Stimulated activated CD4-positive, alpha-beta T cell treated with anti-CD3 and anti-CD28 coated beads, Interleukin-4, amount 100 ng/mL, for 24 hours (primary cell): ENCODE measurements around the gene ADAMTS19.
A peak's percentile ranks its signal among the peaks of the same experiment; 100 is the strongest.
"Not testable (repeated sequence)": the region's sequence is repeated elsewhere in the genome, so short reads cannot be mapped to it uniquely, and the experiment has no call there.

Source experiments
- DNase-seq: peaks from one replicate; pipeline ENCODE4 v3.0.0-alpha.2; 2020

ADAMTS19 gene

DNA sequence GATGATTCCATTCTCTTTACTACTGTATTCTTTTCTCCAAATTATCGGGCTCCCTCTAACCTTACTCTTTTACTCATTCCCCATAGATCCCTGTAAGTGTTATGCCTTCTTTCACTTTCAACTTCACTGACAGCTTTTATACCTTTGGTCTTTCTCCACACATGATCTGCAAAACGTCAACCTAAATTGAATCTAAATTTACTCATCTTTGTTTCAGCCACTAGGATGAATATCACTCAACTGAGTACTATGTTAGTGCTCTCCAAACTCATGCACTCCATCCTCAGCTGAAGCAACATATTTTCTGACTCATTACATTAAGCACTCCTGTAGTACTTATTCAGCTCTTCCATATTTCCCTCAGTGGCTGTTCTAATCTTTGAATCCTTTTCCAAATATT lies 133.4 kb downstream of the ADAMTS19 start:
- DNase-seq = no peak

DNA sequence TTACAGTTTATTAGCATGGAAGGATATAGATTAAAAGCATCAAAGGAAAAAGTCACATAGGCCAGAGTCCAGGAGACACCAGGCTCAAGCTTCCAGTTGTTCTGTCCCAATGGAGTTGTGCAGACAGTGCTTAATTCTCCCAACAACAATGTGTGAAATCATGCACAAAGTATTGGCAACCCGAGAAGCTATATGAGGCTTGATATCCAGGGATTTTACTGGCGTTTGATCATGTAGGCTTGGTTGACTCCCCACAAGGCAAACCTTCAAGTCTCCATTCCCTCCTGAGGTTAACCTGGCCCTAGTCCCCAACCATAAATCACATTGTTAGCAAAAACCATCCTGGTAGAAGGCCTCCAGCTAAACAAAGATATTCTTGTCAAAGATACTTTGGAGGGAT lies 141.5 kb downstream of the ADAMTS19 start:
- DNase-seq = no peak

DNA sequence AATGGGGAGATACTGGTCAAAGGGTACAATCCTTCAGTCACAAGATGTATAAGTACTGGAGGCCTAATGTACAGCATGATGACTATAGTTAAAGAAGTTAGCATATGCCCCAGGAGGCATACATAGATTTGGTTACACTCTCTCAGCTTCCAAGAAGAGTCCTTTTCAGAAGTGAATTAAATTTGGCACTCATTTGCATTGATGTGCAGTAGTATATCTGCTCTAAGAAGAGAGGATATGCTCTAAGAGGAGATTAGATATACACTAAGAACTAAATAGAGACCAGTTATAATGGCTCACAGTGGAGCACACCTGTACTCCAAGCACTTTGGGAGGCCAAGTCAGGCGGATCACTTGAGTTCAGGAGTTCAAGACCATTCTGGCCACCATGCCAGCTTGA lies 148.3 kb downstream of the ADAMTS19 start:
- DNase-seq = no peak

DNA sequence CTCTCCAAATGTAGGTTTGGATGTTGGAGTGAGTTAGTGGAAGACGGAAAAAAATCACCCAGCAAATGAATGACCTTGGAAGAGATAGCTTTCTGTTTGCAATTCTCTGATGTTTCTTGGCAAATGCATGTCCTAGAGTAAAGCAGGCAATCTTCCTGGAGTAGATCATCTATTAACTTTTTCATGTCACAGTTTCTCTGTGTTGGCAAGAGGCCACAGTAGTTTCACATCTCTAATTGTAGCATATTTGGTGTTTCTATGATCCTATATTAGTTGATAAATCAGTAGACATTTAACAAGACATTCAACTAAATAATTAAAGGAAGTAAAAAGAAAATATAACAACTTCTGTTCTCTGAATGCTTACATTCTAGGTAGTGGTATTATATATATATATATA lies 149.6 kb downstream of the ADAMTS19 start:
- no peak for DNase-seq

DNA sequence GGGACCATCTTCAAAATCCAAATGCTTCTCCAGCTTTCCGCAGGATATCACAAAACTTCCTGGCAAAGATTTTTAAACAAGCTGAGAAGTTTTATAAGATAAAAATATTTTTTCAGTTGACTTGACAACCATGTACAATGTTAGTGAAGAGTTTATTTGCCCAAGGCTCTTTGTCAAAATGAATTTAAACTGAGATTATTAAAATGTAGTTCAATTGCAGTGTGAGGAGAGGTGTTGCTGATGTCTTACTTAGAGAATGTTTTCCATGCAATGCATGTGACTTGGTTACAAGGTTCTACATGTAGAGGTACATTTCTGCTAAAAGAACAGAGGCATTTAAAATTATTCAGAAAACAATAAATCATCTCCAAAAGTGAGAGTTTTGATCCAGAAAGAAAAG lies 156.4 kb downstream of the ADAMTS19 start:
- DNase-seq = no peak

DNA sequence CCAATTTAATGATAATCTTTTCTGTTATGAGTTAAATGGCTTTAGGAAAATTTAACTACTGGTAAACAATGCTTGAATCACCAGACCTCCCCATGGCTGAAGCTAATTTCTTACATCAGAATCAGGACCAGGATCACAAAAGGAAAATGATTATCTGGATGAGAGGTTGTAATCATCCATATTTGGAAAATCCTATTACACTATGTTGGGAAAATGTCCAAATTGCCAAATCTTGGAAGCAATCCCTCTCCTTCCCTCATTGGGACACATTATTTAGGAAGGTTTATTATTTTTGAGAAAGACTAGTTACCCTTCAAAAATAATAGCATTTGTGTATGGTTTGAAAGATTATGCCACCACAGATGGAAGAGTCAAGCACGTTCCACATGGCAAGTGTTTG lies 157.1 kb downstream of the ADAMTS19 start:
- DNase-seq = no peak

DNA sequence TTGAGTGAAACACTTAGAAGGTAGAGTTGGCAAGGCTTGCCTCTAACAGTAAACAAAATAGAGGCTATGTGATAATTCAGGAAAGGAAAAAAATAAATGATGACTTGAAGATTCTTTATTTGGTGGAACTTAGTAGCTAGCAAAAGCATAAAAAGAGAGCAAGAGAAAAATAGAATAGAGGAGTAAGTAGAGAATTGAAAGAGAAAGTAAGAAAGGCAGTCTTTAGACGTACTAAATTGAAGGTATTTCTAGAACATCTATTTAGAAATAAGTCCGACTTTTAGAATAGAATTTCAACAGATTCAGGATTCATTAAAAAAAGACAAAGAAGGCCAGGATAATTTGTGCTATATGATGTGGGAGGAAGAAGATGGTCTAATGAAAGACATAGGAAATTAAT lies 159.7 kb downstream of the ADAMTS19 start:
- DNase-seq = no peak

DNA sequence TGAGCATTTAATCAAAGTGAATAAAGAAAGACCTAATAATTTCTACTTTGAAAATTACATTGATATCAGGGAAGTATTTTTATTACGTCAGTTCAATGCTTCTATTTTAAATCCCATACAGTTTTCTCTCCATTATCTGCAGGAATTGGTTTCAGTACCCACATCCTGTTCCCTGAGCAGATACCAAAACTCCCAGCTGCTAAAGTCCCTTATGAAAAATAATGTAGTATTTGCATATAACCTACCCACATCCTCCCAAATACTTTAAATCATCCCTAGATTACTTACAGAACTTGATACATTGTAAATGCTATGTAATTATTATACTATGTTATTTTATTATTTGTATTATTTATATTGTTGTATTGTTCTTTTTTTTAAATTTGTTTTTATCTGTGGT lies 162.4 kb downstream of the ADAMTS19 start:
- DNase-seq = no peak

DNA sequence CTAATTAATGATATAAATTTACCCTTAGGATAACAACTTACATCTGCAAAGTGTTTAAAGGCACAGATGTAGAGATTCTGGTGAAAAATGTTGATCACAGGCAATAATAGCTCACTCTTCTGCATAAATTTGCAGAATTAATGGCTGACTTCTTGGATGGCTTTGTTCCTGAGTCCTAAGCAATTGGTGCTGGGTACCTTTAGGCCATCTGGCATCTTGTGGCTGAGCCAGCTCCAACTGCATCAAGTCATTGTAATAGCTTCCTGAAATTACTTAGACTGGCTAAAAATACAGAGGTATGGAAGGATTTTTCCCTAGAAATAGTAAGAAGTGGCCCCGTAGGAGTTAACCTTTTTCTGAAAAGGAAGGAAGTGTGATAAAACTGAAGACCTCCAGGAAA lies 169.5 kb downstream of the ADAMTS19 start:
- DNase-seq = no peak

DNA sequence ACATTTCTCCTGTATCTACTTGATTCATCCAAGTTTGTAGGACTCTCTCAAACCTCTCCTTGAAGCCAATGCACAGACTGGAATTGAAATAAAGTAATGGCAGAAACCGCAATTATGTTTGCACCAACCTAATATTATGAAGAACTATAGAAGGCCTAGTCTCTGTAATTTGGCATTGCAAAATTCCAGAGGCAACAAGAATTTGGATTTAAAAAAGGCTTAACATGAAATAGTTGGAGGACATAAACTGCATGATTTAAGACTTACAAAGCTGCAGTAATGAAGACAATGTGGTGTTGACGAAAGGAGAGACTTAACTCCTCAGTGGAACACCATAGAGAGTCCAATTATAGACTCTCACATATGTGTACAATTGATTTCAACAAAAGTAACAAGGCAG lies 170.0 kb downstream of the ADAMTS19 start:
- DNase-seq = no peak

DNA sequence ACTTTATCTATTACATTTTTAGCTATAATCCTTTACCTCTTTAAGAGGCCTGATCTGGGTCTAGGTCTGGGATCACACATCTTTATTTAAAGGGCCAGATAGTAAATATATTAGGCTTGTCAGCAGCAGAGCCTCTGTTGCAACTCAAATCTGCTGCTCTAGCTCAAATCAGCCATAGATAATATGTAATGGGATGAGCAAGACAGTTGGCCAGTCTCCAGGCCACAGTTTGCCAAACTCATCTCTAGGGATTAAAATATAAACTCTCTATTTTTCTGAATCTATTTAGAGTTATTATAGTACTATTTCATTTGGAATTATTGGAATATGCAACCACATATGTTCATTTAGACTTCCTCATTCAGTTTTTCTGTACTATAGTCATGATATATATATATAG lies 171.9 kb downstream of the ADAMTS19 start:
- DNase-seq = no peak

DNA sequence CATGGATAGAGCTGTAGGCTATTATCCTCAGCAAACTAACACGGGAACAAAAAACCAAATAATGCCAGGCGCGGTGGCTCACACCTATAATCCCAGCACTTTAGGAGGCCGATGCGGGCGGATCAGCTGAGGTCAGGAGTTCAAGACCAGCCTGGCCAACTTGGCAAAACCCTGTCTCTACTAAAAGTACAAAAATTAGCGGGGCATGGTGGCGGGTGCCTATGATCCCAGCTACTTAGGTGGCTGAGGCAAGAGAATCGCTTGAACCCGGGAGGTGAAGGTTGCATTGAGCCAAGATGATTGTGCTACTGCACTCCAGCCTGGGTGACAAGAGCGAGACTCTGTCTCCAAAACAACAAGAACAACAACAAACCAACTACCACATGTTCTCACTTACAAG lies 177.4 kb downstream of the ADAMTS19 start:
- DNase-seq = not testable (repeated sequence)

DNA sequence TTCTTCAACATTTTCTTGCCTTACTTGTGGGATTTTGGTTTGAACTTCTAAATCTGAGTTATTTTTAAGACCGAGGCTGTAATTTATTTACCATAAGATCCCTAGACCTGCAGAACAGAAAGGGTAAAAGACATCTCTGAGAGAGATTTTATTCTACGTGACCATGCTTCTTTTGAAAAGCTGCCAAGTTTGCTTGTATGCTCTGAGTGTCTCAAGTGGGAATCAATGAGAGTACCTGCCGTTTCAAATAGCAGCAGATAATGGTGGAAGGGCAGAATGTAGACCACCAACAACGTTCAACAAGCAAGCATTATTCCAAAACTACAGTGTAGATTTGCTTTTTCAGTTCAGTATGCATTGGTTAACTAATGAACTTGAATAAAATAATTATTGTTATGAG lies 179.2 kb downstream of the ADAMTS19 start:
- DNase-seq = no peak

DNA sequence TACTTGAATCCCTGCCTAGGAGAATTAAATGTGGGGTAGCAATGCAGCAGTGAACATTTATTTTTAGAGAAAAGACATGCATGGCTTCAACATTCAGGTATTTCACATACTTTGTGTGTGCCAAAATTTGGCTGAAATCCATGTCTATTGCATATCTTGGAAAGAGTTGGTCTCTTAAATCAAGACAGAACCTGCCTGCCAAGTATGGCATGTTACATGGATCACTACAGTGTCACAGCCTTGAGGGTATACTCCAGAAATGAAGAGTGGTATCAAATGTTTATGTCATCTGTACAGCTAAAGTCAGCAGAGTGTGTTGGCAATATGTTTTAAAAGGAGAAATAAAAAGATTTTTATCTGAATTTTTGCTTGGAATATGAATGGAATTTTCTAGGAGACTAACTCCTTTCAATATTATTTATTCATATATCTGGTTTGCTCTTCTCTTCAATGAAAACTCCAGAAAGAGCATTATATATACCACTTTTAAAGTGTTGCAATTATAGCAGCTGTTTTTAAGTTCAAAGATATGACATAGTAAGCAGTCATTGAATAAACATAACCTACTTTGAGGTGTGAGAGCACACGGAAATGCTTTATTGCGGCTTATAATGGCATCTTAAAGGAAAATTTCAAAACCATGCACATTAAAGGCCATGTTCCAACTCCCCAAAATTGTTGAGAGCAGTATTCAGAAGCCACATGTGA lies 192.4 kb downstream of the ADAMTS19 start:
- no peak for DNase-seq

DNA sequence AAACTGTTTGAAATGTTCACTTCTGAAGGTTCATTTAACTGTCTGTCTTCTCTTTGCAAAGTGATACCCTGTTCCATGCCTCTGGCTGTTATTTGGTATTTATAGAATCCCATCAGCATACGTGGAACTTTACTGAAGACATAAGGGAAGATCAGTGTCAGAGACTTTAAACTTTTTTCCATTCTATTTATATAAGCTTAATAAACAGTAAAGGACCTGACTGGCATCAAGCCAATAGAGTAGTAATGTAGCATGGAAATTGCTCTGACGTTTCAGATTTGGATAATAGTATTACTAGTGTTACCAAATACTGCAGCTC lies 192.9 kb downstream of the ADAMTS19 start:
- no peak for DNase-seq

DNA sequence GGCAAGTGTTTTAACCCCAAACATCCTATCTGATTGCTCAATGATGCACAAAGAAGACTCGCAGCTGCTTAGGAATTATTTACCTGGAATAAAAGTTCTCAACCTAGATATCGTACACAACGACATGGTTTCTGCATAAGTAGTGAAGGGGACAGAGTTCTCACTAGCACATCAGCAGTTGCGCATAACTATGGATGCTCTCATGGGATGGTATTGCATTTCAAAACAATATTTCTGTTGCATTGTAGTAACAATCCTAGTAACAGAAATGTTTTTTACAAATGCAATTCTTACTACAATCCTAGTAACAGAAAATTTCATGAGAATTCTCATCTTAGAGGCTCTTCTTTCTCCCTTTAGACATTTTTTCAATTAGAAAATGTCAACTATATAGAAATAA lies 193.3 kb downstream of the ADAMTS19 start:
- no peak for DNase-seq

DNA sequence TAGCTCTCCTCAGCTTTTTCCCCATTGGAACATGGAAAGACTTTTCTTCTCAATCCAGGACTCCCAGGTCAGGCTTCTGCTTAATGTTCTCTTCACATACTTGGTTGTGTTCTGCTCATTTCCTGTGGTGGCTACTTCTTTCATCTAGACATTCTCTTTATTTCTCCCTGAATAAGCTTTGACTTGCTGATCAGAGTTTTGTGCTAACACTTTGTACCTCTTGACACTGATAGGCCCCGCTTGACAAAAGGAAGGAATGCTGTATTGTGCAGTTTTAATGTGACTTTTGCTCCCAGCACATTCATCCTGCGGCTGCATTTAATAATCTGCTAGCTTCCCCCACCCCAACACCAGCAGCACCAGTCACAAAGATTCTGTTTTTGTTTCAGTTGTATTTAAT lies 196.9 kb downstream of the ADAMTS19 start:
- no peak for DNase-seq

DNA sequence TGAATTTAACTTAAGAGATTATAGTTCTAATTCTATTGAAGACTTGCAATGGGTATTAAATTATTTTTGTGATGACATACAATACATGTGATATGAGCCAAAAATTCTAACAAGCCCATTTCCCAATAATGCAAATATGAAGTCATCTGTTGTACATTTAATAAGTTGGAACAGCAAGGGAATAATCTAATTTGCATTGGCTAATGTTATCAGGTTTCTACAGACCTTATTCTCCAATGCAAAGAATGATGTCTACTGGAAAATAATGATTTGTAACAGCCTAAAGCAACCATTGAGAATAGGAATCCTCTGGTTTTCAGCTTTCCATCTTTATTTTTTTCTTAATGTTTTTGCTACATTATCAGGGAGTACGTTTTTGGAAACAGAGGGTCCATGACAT lies 198.7 kb downstream of the ADAMTS19 start:
- DNase-seq = no peak

DNA sequence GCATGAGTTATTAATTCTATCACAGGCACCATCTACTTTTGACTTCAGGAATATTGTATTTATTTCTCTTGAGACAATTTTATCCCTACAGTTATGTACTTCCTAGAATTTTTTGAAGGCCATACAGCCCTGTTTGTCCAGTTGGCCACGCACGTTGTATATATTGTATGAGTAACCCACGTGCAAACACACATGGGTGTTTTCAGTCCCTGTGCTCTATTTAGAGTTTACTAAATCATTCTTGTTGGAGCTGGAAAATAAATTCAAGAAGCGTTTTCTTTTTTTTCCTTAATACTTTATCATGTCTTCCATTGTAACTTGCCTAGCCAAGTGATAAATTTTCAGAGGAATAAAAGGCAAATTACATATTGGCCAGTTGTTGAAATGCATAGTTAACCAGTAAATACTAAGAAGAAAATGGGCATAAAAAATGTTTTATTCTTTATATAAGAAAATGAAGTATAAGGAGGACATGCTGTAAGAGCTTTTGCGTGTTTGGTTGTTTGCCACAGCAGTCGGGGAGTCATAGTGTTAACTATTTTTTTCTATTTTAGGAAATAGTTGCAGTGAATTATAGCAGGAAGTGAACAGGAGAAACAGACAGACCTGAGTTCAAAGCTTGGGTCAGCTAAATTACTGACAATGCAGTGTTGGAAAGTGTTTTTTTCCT lies 201.4 kb downstream of the ADAMTS19 start:
- no peak for DNase-seq

DNA sequence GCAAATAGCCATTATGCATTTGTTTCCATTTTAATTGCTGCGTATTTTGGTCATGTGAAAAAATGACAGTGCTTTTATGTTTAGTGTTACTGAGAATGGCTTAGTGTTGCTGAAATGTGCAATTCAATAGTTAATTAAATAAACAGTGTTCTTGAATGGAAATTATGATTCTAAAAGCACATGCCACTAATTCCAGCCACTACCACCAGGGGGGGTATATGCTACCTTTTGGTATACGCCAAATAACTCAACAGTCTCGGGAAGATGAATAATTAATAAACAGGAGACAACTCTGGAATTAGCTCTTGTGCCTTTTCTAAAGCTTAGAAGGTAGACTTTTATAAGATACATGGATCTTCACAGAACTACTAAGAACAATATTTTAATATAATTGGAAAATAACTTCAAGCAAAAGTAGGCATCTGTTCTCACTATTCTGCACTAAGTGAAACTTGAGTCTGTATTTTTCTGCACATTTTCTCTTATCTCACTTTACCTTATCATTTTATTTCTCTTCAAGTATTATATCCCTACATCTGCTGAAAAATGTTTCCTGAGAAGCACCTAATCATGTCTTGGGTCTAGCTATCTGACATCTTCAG lies 204.3 kb downstream of the ADAMTS19 start:
- DNase-seq = peak; percentile 34

DNA sequence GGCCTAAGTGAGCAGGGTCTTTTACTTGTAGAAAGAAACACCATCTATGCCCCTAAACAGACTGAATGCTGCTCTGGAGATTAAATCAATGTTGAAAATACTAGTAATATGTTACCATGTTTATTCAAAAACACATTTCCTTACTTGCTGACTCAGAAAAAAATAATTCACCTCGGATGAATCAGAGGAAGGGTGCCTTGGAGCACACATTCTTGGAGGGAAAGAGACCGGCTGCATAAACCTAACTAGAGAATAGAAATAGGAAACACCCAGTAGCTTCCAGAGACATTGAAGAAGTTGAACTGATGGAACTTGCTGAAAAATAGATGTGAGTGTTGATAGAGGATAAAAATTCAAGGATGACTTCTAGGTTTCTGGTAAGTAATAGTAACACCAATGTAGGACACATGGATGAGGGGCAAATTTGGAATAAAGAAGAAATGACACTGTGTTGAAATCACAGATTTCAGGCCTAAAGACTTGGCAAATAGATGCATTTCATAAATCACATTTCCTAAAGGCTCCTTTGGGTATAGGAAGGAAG lies 210.9 kb downstream of the ADAMTS19 start:
- DNase-seq = no peak

DNA sequence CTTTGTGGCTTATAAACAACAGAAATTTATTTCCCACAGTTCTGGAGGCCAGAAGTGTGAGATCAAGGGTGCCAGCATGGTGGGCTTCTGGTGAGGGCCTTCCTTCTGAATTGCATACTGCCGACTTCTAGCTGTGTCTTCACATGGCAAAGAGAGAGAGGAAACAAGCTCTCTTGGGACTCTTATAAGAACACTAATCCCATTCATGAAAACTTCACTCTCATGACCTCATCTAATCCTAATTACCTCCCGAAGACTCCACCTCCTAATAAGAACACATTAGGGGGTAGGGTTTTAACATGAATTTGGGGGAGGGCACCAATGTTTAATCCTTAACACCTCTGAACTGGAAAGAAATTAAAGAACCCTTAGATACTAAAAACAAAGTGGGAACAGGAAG lies 211.9 kb downstream of the ADAMTS19 start:
- DNase-seq = no peak

DNA sequence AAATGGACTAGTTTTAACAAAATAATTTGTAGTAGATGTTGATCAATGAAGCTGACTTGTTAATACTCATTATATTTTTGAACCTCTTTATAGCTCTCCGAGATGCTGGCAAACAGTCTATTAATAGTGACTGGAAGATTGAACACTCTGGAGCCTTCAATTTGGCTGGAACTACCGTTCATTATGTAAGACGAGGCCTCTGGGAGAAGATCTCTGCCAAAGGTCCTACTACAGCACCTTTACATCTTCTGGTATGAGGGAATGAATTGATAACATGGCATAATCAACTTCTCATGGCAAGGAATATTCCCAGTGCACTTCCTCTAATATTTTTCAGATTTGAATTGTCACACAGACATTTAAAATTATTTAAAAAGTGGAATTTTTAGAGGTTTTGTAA lies 219.6 kb downstream of the ADAMTS19 start:
- DNase-seq = no peak

DNA sequence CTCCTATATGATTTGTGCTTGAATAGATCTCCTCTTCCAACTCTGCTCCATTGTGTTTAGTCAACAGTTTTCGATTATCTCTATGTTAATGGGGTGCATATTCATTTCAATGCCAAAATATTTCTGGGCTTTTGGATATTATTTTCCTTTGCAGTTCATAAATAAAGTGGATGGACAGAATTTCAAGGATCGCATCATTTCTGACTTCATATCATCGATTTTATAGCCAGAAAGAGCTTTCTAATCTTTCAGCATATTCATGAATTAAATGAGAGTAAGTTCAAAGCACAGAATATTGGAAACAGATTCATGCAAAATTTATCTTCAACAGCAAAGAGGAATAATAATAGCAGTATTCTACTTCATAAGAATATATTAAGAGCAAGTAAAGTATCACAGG lies 227.8 kb downstream of the ADAMTS19 start:
- DNase-seq = no peak

DNA sequence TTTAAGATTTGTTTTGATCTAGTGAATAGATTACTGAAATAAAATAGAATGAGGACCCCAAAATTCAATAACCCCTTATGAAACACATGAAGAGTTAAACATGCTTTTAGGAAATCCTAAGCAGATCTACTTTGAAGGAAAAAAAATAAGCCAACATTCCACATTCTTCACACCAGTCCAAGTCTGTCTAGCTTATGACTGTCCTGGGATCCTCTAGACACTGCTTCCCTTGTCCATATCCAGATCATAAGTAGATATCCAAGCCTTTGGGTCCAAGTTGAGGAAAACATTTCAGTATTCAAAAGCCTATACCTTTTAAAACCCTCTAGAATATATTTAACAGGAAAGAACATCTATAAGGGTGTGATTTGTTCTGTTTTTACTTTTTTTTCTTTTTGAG lies 228.9 kb downstream of the ADAMTS19 start:
- DNase-seq = no peak
